K562 (cell line): Measurements from ENCODE around the gene IFIT2. TPM values are rescaled to one million over a fixed set of nuclear protein-coding genes. Genes with fewer than 3 reads are reported as not detected.

Source experiments
- ATAC-seq: fragments of 200-7000 bp; cut with Tn5 transposase; 3 replicates; pipeline ENCODE4 v1.9.1; 2020; ENCODE audit warnings: moderate library complexity
- BruUV-seq: library from RNA; stranded (reverse); fragments of 400-500 nt; replicated peaks from 2 replicates; lab custom pipeline; 2021; lab: Mats Ljungman, UMichigan
- CTCF ChIA-PET: fragments of 300-600 bp; formaldehyde crosslinking; extraction: SDS; loops from one replicate; lab custom pipeline; 2021; ENCODE audit warnings: low intra/inter-chr PET ratio; lab: Yijun Ruan, JAX
- POLR2A ChIA-PET: fragments of 300-600, 350-650 bp; sonication (Branson Sonifier 250); formaldehyde crosslinking; extraction: SDS; loops from one replicate; lab custom pipeline; 2021; ENCODE audit warnings: antibody characterized with exemption, inconsistent platforms; lab: Yijun Ruan, JAX
- DNase-seq, 4 experiments: peaks; one replicate each; pipeline versions ENCODE4 v3.0.0 to v3.0.0-alpha.2; 2011 to 2018; ENCODE audit warnings: low spot score in 3 of 4, mixed read lengths in 3 of 4; ENCODE audit errors: extremely low read depth in 1 of 4
- FAIRE-seq: peaks from 2 replicates; lab custom pipeline; 2011; peaks lifted over from hg19 to GRCh38; lab: Jason Lieb, UNC
- H2AFZ ChIP-seq: 2 replicates; pipeline ENCODE4 v1.6.0; 2011; ENCODE audit warnings: low read depth, low read length, control low read depth, inconsistent platforms
- H3K27ac ChIP-seq: fragments of 200-600 bp; 3 replicates; pipeline ENCODE4 v1.8.0; 2011; ENCODE audit warnings: low read depth, mild to moderate bottlenecking, control low read depth, inconsistent platforms, low read length, moderate library complexity, mixed read lengths; ENCODE audit errors: extremely low read depth
- H3K27me3 ChIP-seq, 2 experiments: fragments of 300-600 bp in 1 of 2; 2 replicates in 1 of 2; 3 replicates in 1 of 2; pipeline versions ENCODE4 v1.6.0 to v1.8.0; 2011; ENCODE audit warnings: inconsistent platforms in 2 of 2, low read length in 2 of 2, mild to moderate bottlenecking in 1 of 2, mixed read lengths in 1 of 2, moderate library complexity in 1 of 2; ENCODE audit not compliant: control insufficient read depth in 2 of 2, insufficient read depth in 2 of 2
- H3K36me3 ChIP-seq: fragments of 300-600 bp; 3 replicates; pipeline ENCODE4 v1.8.0; 2011; ENCODE audit warnings: mild to moderate bottlenecking, low read length, inconsistent platforms; ENCODE audit not compliant: control insufficient read depth, insufficient read depth
- H3K4me1 ChIP-seq, 2 experiments: fragments of 200-600 bp in 1 of 2; replicated peaks in 1 of 2; 2 replicates in 1 of 2; 3 replicates in 1 of 2; pipeline versions ENCODE4 v1.5.1 to v1.8.0; 2011; ENCODE audit warnings: inconsistent platforms in 2 of 2, low read length in 2 of 2, mild to moderate bottlenecking in 1 of 2, mixed read lengths in 1 of 2, moderate library complexity in 1 of 2; ENCODE audit not compliant: control insufficient read depth in 2 of 2, insufficient read depth in 2 of 2
- H3K4me2 ChIP-seq: 2 replicates; pipeline ENCODE4 v1.6.1; 2011; ENCODE audit warnings: low read length, control low read depth, inconsistent platforms, mixed read lengths; ENCODE audit not compliant: insufficient read depth
- H3K4me3 ChIP-seq: fragments of 200-600 bp; sonication (generic), shearing (Covaris generic); 2 replicates; pipeline ENCODE4 v1.5.1; 2016; ENCODE audit warnings: control low read depth, inconsistent platforms
- H3K79me2 ChIP-seq: fragments of 200-600 bp; 3 replicates; pipeline ENCODE4 v1.8.0; 2011; ENCODE audit warnings: low read length, inconsistent platforms; ENCODE audit not compliant: control insufficient read depth, insufficient read depth
- H3K9ac ChIP-seq, 2 experiments: 2 replicates each; pipeline versions ENCODE4 v1.6.0 to v1.6.1; 2011; ENCODE audit warnings: low read depth in 2 of 2, low read length in 2 of 2, control low read depth in 1 of 2, inconsistent platforms in 1 of 2, mild to moderate bottlenecking in 1 of 2, mixed read lengths in 1 of 2; ENCODE audit not compliant: insufficient read depth in 1 of 2
- H3K9me1 ChIP-seq: one replicate; pipeline ENCODE4 v1.6.0; 2011; ENCODE audit warnings: inconsistent platforms, mild to moderate bottlenecking, low read length, moderate library complexity; ENCODE audit not compliant: control insufficient read depth, insufficient read depth
- H3K9me3 ChIP-seq: replicated peaks from 2 replicates; pipeline ENCODE4 v1.5.1; 2011; ENCODE audit warnings: low read depth, low read length, inconsistent platforms; ENCODE audit not compliant: control insufficient read depth, insufficient read depth
- H4K20me1 ChIP-seq: replicated peaks from 2 replicates; pipeline ENCODE4 v1.6.1; 2011; ENCODE audit warnings: low read length, inconsistent platforms, mixed read lengths; ENCODE audit not compliant: control insufficient read depth, insufficient read depth
- CCNT2 ChIP-seq: IDR thresholded peaks from 2 replicates; pipeline ENCODE4 v1.6.1; 2011; ENCODE audit warnings: borderline replicate concordance, low read depth, mild to moderate bottlenecking, moderate library complexity, mixed read lengths, low read length; ENCODE audit not compliant: insufficient read length; ENCODE audit errors: extremely low read depth
- ESRRA ChIP-seq: fragments of 450-650 bp; IDR thresholded peaks from 2 replicates; pipeline ENCODE4 v1.6.1; 2014; ENCODE audit warnings: low read depth, mild to moderate bottlenecking, moderate library complexity, borderline replicate concordance
- MAFK ChIP-seq: IDR thresholded peaks from 2 replicates; pipeline ENCODE4 v1.6.1; 2011; ENCODE audit warnings: low read length, improper control_type of control experiment
- NCOA2 ChIP-seq, 2 experiments: fragments of 450-650 bp; IDR thresholded peaks; 2 replicates each; pipeline ENCODE4 v1.6.1; 2018; ENCODE audit warnings: mild to moderate bottlenecking in 2 of 2, moderate library complexity in 1 of 2; ENCODE audit not compliant: partially characterized antibody in 2 of 2
- NR2F6 ChIP-seq: fragments of 450-650 bp; formaldehyde crosslinking; IDR thresholded peaks from 2 replicates; pipeline ENCODE4 v1.4.0; 2020; ENCODE audit warnings: mild to moderate bottlenecking
- RHOXF2B ChIP-seq: fragments of 250-450 bp; sonication (Bioruptor Pico); conservative IDR thresholded peaks from 2 replicates; pipeline ENCODE4 v1.5.1; 2021
- ZNF224 ChIP-seq: sonication (generic); formaldehyde crosslinking; IDR thresholded peaks from 2 replicates; pipeline ENCODE4 v1.8.0; 2022; ENCODE audit warnings: mild to moderate bottlenecking, missing genetic modification reagents
- ZNF23 ChIP-seq: fragments of 250-450 bp; sonication (Bioruptor Pico); IDR thresholded peaks from 2 replicates; pipeline ENCODE4 v1.4.0; 2020; ENCODE audit warnings: mild to moderate bottlenecking
- ZNF274 ChIP-seq: IDR thresholded peaks from 2 replicates; pipeline ENCODE4 v1.6.1; 2011; ENCODE audit warnings: low read depth, mild to moderate bottlenecking, low read length, moderate library complexity, borderline replicate concordance
- ZNF766 ChIP-seq: fragments of 200-800 bp; sonication (Bioruptor generic); conservative IDR thresholded peaks from 2 replicates; pipeline ENCODE4 v1.6.1; 2016; ENCODE audit warnings: missing genetic modification characterization, missing compliant biosample characterization
- WGBS: fragments of 100-300 bp; shearing (Covaris generic); methylation state at CpG from one replicate; pipeline ENCODE4 v1.1.6; 2016; ENCODE audit warnings: low coverage, mixed read lengths; ENCODE audit not compliant: insufficient coverage; ENCODE audit errors: missing lambda C conversion rate; 5-methylcytosine and 5-hydroxymethylcytosine counted together
- in situ Hi-C: fragments of 300-500 bp; cut with MboI; formaldehyde crosslinking; loops from 4 replicates; pipeline ENCODE4 v1.15.0; 2018; ENCODE audit warnings: inconsistent platforms, mixed read lengths
- intact Hi-C: fragments of 100-400 bp; cut with micrococcal nuclease; formaldehyde crosslinking; loops from 2 replicates; pipeline ENCODE4 v1.14.2; 2022
- polyA plus RNA-seq, 8 experiments: library from polyadenylated mRNA; depleted of rRNA in 4 of 8; stranded (reverse) in 5 of 8; unstranded in 3 of 8; fragments of >200 nt; fragmentation: Nextera tagmentation in 2 of 8; fragmentation: Illumina TruSeq in 1 of 8; extraction: Ambion mirVana in 2 of 8; extraction: Trizol in 1 of 8; gene quantifications; 2 replicates each; pipeline versions ENCODE4 v1.2.1 to v1.2.3, GENCODE V29; 2011 to 2014; ENCODE audit warnings: inconsistent platforms in 1 of 8, missing spikeins in 1 of 8
- total RNA-seq, 7 experiments: library from RNA; depleted of rRNA in 6 of 7; stranded (reverse); fragments of >200 nt in 6 of 7; fragmentation: Illumina TruSeq in 2 of 7; extraction: Trizol in 2 of 7; gene quantifications; 2 replicates each; pipeline versions ENCODE4 v1.2.1 to v1.2.3, GENCODE V29; 2011 to 2021; ENCODE audit warnings: low replicate concordance in 1 of 7
- TF ChIP-seq, protein P1 (sequence below): fragments of 250-450 bp; sonication (Bioruptor Pico); IDR thresholded peaks from 2 replicates; pipeline ENCODE4 v1.4.0; 2020; ENCODE audit warnings: borderline replicate concordance
- TF ChIP-seq, protein P2 (sequence below): fragments of 450-650 bp; formaldehyde crosslinking; IDR thresholded peaks from 2 replicates; pipeline ENCODE4 v1.4.0; 2020; ENCODE audit warnings: mild to moderate bottlenecking, moderate library complexity
- TF ChIP-seq, protein P3 (sequence below): fragments of 250-450 bp; sonication (Bioruptor Pico); IDR thresholded peaks from 2 replicates; pipeline ENCODE4 v1.9.0; 2021; ENCODE audit warnings: mild to moderate bottlenecking
- TF ChIP-seq, protein P4 (sequence below): sonication (generic); formaldehyde crosslinking; IDR thresholded peaks from 2 replicates; pipeline ENCODE4 v1.9.0; 2022; ENCODE audit warnings: mild to moderate bottlenecking, missing genetic modification reagents

Gene IFIT2
- total and polyA plus RNA-seq, 9 of the 15 experiments (the other 6 are each of a cell fraction or from before 2014, with no cell fraction given), result 0.03 to 0.25 (median 0.10) TPM; not detected in 1

DNA sequence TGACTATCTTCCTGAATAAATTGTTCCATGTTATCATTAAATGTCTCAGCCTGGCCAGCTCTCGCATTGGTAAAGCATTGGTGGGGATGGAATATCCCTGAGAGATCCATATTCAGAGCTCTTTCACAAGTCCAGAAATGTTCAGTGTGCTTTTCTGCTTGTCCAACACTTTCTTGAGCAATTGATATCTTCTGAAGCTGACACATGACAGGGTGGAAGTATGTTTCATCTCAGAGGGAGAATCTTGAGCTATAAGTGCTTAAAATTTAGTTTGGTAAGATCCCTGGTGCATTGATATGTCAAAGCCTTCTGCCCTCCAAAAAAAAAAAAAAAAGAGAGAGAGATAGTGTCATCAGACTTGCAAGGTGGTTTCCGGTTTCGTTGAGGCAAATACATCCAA, 33.4 kb downstream of the IFIT2 start:
- H3K36me3 ChIP-seq, result no peaks in the 10 kb centered on the region
- no peaks in the 10 kb centered on the region for H3K9me1 ChIP-seq
- in situ Hi-C loops (no loop called here), intact Hi-C loops (no loop called here)
- TF ChIP-seq, protein P1, sequence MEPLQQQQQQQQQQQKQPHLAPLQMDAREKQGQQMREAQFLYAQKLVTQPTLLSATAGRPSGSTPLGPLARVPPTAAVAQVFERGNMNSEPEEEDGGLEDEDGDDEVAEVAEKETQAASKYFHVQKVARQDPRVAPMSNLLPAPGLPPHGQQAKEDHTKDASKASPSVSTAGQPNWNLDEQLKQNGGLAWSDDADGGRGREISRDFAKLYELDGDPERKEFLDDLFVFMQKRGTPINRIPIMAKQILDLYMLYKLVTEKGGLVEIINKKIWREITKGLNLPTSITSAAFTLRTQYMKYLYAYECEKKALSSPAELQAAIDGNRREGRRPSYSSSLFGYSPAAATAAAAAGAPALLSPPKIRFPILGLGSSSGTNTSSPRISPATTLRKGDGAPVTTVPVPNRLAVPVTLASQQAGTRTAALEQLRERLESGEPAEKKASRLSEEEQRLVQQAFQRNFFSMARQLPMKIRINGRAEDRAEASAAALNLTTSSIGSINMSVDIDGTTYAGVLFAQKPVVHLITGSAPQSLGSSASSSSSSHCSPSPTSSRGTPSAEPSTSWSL, result no peak
- TF ChIP-seq ESRRA (no peak), CCNT2 (no peak), ZNF224 (CRISPR knock-in tag) (no peak), NCOA2 (IDR thresholded peaks at IDR 0.05; ENCODE audit: partially characterized antibody in 2 of 2) (no peak), ZNF274 (no peak), MAFK (no peak), ZNF23 (CRISPR knock-in tag) (no peak), NR2F6 (CRISPR knock-in tag) (no peak), RHOXF2B (CRISPR knock-in tag) (no peak), ZNF766 (CRISPR knock-in tag) (no peak)
- TF ChIP-seq, protein P2, sequence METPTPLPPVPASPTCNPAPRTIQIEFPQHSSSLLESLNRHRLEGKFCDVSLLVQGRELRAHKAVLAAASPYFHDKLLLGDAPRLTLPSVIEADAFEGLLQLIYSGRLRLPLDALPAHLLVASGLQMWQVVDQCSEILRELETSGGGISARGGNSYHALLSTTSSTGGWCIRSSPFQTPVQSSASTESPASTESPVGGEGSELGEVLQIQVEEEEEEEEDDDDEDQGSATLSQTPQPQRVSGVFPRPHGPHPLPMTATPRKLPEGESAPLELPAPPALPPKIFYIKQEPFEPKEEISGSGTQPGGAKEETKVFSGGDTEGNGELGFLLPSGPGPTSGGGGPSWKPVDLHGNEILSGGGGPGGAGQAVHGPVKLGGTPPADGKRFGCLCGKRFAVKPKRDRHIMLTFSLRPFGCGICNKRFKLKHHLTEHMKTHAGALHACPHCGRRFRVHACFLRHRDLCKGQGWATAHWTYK, result no peak
- TF ChIP-seq, protein P3, sequence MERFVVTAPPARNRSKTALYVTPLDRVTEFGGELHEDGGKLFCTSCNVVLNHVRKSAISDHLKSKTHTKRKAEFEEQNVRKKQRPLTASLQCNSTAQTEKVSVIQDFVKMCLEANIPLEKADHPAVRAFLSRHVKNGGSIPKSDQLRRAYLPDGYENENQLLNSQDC (CRISPR knock-in tag), result no peak
- TF ChIP-seq, protein P4, sequence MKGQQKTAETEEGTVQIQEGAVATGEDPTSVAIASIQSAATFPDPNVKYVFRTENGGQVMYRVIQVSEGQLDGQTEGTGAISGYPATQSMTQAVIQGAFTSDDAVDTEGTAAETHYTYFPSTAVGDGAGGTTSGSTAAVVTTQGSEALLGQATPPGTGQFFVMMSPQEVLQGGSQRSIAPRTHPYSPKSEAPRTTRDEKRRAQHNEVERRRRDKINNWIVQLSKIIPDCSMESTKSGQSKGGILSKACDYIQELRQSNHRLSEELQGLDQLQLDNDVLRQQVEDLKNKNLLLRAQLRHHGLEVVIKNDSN (CRISPR knock-in tag), result no peak
- CTCF ChIA-PET, result no interaction called here
- H4K20me1 ChIP-seq, result no peaks in the 10 kb centered on the region
- POLR2A ChIA-PET, result no interaction called here
- FAIRE-seq (no peak), DNase-seq (no peak), ATAC-seq (no peak)
- no peak overlapping the region for H3K4me2 ChIP-seq
- no peaks in the 10 kb centered on the region for H3K27me3 ChIP-seq
- peaks cover 0 to 8% of the 10 kb centered on the region in 2 experiments; a peak in 3 of 5 replicates for H3K4me1 ChIP-seq
- H3K4me3 ChIP-seq, result no peak overlapping the region
- no peaks in the 10 kb centered on the region for H3K79me2 ChIP-seq
- H2AFZ ChIP-seq, result no peak overlapping the region
- no peaks in the 10 kb centered on the region for H3K9me3 ChIP-seq
- WGBS, result 35% methylated on average over 3 of the region's 3 CpGs
- no peak overlapping the region for H3K27ac ChIP-seq
- H3K9ac ChIP-seq, result no peak overlapping the region
- no TSS peak for BruUV-seq
